ENCODE data around the gene SERGEF.

SERGEF gene

GRCh38 chr11:17744151-17744940 lies 268.5 kb downstream of the SERGEF start:
- no peak for DNase-seq

GRCh38 chr11:17743808-17744119 lies 269.1 kb downstream of the SERGEF start:
- DNase-seq, result no peak

- no peak for DNase-seq
Measured at GRCh38 chr11:17743026-17743807, 269.6 kb downstream of the SERGEF start.

- DNase-seq, result no peak
Measured at GRCh38 chr11:17742019-17742418, 270.8 kb downstream of the SERGEF start.

- DNase-seq, result no peak
Measured at GRCh38 chr11:17741487-17741886, 271.4 kb downstream of the SERGEF start.

GRCh38 chr11:17740649-17741235 lies 272.1 kb downstream of the SERGEF start:
- no peak for DNase-seq

GRCh38 chr11:17739945-17740338 lies 272.9 kb downstream of the SERGEF start:
- DNase-seq, result no peak

GRCh38 chr11:17738151-17738973 lies 274.5 kb downstream of the SERGEF start:
- DNase-seq, result no peak

Data from NCI-H446 treated with DMSO at 0.1 percent for 48 hours (cell line).